ENCODE measurements around the gene ZNF609.

- no peak for TF ChIP-seq TAF1 (IDR thresholded peaks at IDR 0.05; ENCODE audit: borderline replicate concordance, low read depth, low read length)
- no peak for TF ChIP-seq POLR2A (IDR thresholded peaks at IDR 0.05; ENCODE audit: low read depth, low read length)
These were observed 244.6 kb downstream of the ZNF609 start for GRCh38 chr15:64705006-64705405.

Measured in GM12892 (cell line).